CD4-positive, alpha-beta T cell treated with Interleukin-12 subunit alpha and Interleukin-12 subunit beta, for 1 hour (primary cell): ENCODE data around the gene ZNF516.

Experiments
- DNase-seq: peaks from one replicate; pipeline ENCODE4 v3.0.0-alpha.2; 2020

ZNF516 gene

GRCh38 chr18:76354348-76354747, 140.7 kb downstream of the ZNF516 start:
- DNase-seq: no peak

GRCh38 chr18:76353500-76353899, 141.5 kb downstream of the ZNF516 start:
- DNase-seq: no peak

GRCh38 chr18:76353046-76353445, 142.0 kb downstream of the ZNF516 start:
- DNase-seq: no peak

- DNase-seq: no peak
Measured at GRCh38 chr18:76351961-76352581, 143.0 kb downstream of the ZNF516 start.

- no peak for DNase-seq
Measured at GRCh38 chr18:76350134-76351025, 144.7 kb downstream of the ZNF516 start.

GRCh38 chr18:76349067-76349715, 145.9 kb downstream of the ZNF516 start:
- DNase-seq: peak; percentile 58

GRCh38 chr18:76348267-76349066, 146.6 kb downstream of the ZNF516 start:
- DNase-seq: no peak

- DNase-seq: no peak
Measured at GRCh38 chr18:76347341-76347740, 147.7 kb downstream of the ZNF516 start.

- DNase-seq: no peak
Measured at GRCh38 chr18:76346490-76347130, 148.4 kb downstream of the ZNF516 start.

- no peak for DNase-seq
Measured at GRCh38 chr18:76345901-76346300, 149.1 kb downstream of the ZNF516 start.

GRCh38 chr18:76343938-76344569, 151.0 kb downstream of the ZNF516 start:
- DNase-seq: no peak

GRCh38 chr18:76340410-76340809, 154.6 kb downstream of the ZNF516 start:
- DNase-seq: no peak

GRCh38 chr18:76339246-76339620, 155.8 kb downstream of the ZNF516 start:
- DNase-seq: no peak

- no peak for DNase-seq
Measured at GRCh38 chr18:76338619-76339245, 156.3 kb downstream of the ZNF516 start.

- DNase-seq: no peak
Measured at GRCh38 chr18:76338088-76338487, 157.0 kb downstream of the ZNF516 start.

- DNase-seq: no peak
Measured at GRCh38 chr18:76335859-76336640, 159.0 kb downstream of the ZNF516 start.

- no peak for DNase-seq
Measured at GRCh38 chr18:76328140-76328539, 166.9 kb downstream of the ZNF516 start.

GRCh38 chr18:76323891-76324290, 171.2 kb downstream of the ZNF516 start:
- no peak for DNase-seq

GRCh38 chr18:76322686-76323085, 172.4 kb downstream of the ZNF516 start:
- no peak for DNase-seq

- no peak for DNase-seq
Measured at GRCh38 chr18:76319366-76319765, 175.7 kb downstream of the ZNF516 start.

- DNase-seq: no peak
Measured at GRCh38 chr18:76318607-76319006, 176.4 kb downstream of the ZNF516 start.
